Prostate gland (tissue), 2 donors: Measurements from ENCODE around the gene GRXCR1. TPM values are rescaled to one million over a fixed set of nuclear protein-coding genes. Genes with fewer than 3 reads are reported as not detected.
A peak's percentile ranks its signal among the peaks of the same experiment; 100 is the strongest.

ENCODE experiments used
- DNase-seq: peaks from one replicate; pipeline ENCODE4 v3.0.0-alpha.2; 2019; ENCODE audit warnings: low spot score
- H3K27ac ChIP-seq, 2 donors: fragments of 200-600 bp; sonication (generic); 2 replicates each; pipeline ENCODE4 v1.5.1; 2017 to 2019
- H3K27me3 ChIP-seq: fragments of 200-600 bp; sonication (generic); replicated peaks from 2 replicates; pipeline ENCODE4 v1.5.1; 2019; ENCODE audit not compliant: insufficient read depth
- H3K36me3 ChIP-seq, 2 donors: fragments of 200-600 bp; sonication (generic); 1 replicate in 1 of 2; 2 replicates in 1 of 2; pipeline versions ENCODE4 v1.5.1 to v1.8.1; 2017 to 2019
- H3K4me1 ChIP-seq: fragments of 200-600 bp; sonication (generic); replicated peaks from 2 replicates; pipeline ENCODE4 v1.5.1; 2019
- H3K4me3 ChIP-seq, 2 donors: fragments of 200-600 bp; sonication (generic); 2 replicates each; pipeline ENCODE4 v1.5.1; 2017 to 2019
- H3K9me3 ChIP-seq: fragments of 200-600 bp; sonication (generic); 2 replicates; pipeline ENCODE4 v1.5.1; 2017
- CTCF ChIP-seq, 4 experiments: fragments of 200-600 bp in 2 of 4; fragments of 450-650 bp in 2 of 4; sonication (generic) in 2 of 4; IDR thresholded peaks; 1 replicate in 3 of 4; 2 replicates in 1 of 4; pipeline ENCODE4 v1.5.1; 2016 to 2019; ENCODE audit warnings: antibody characterized with exemption in 4 of 4, mild to moderate bottlenecking in 2 of 4, moderate library complexity in 2 of 4
- POLR2A ChIP-seq: fragments of 450-650 bp; IDR thresholded peaks from one replicate; pipeline ENCODE4 v1.6.1; 2016; ENCODE audit warnings: antibody characterized with exemption, mild to moderate bottlenecking
- POLR2AphosphoS5 ChIP-seq: sonication (generic); formaldehyde crosslinking; IDR thresholded peaks from one replicate; pipeline ENCODE4 v1.6.1; 2017; ENCODE audit warnings: antibody characterized with exemption
- whole genome bisulfite sequencing: methylation state at CpG from one replicate; pipeline ENCODE4 v1.1.5; 2018; 5-methylcytosine and 5-hydroxymethylcytosine counted together
- intact Hi-C: fragments of 100-400 bp; cut with DNase I; formaldehyde crosslinking; loops from one replicate; pipeline ENCODE4 v1.14.2; 2022
- total RNA-seq, 2 donors: library from RNA; depleted of rRNA; stranded (reverse); fragments of >200 nt; gene quantifications; one replicate each; pipeline ENCODE4 v1.1.0, GENCODE V29; 2016

GRXCR1 gene
- total RNA-seq, 2 donors from 2014 or later: not detected

- 60% methylated on average over 1 of the region's 1 CpG for WGBS
- Histone ChIP-seq H3K4me3 (no peak overlapping the region), H3K36me3 (no peaks in the 10 kb centered on the region), H3K4me1 (no peaks in the 10 kb centered on the region), H3K9me3 (no peaks in the 10 kb centered on the region), H3K27me3 (no peaks in the 10 kb centered on the region), H3K27ac (no peak overlapping the region)
- DNase-seq: no peak
- intact Hi-C loops: no loop called here
- TF ChIP-seq POLR2A (no peak), POLR2AphosphoS5 (no peak), CTCF (IDR thresholded peaks at IDR 0.05) (no peak)
Measured at GRCh38 chr4:42953321-42953720, 60.8 kb downstream of the GRXCR1 start.

GRCh38 chr4:42954963-42955669, 62.6 kb downstream of the GRXCR1 start:
- H3K9me3 ChIP-seq: no peaks in the 10 kb centered on the region
- no peaks in the 10 kb centered on the region for H3K27me3 ChIP-seq
- TF ChIP-seq POLR2A (no peak), POLR2AphosphoS5 (no peak), CTCF (IDR thresholded peaks at IDR 0.05) (no peak)
- no peaks in the 10 kb centered on the region for H3K36me3 ChIP-seq
- H3K4me3 ChIP-seq: no peak overlapping the region
- intact Hi-C loops: no loop called here
- H3K4me1 ChIP-seq: no peaks in the 10 kb centered on the region
- 52% methylated on average over 10 of the region's 10 CpGs for WGBS
- peak; percentile 41 for DNase-seq
- H3K27ac ChIP-seq: no peak overlapping the region

- Histone ChIP-seq H3K27me3 (no peaks in the 10 kb centered on the region), H3K9me3 (no peaks in the 10 kb centered on the region), H3K27ac (no peak overlapping the region), H3K36me3 (no peaks in the 10 kb centered on the region), H3K4me1 (no peaks in the 10 kb centered on the region), H3K4me3 (no peak overlapping the region)
- no peak for DNase-seq
- intact Hi-C loops: no loop called here
- TF ChIP-seq POLR2A (no peak), POLR2AphosphoS5 (no peak), CTCF (IDR thresholded peaks at IDR 0.05) (no peak)
- 68% methylated on average over 5 of the region's 5 CpGs for WGBS
Measured at GRCh38 chr4:42955746-42956505, 63.4 kb downstream of the GRXCR1 start.

GRCh38 chr4:42965326-42965725, 72.8 kb downstream of the GRXCR1 start:
- no peaks in the 10 kb centered on the region for H3K27me3 ChIP-seq
- H3K27ac ChIP-seq: no peak overlapping the region
- intact Hi-C loops: no loop called here
- no peaks in the 10 kb centered on the region for H3K4me1 ChIP-seq
- DNase-seq: no peak
- H3K4me3 ChIP-seq: no peak overlapping the region
- H3K9me3 ChIP-seq: no peaks in the 10 kb centered on the region
- H3K36me3 ChIP-seq: no peaks in the 10 kb centered on the region
- 23% methylated on average over 2 of the region's 2 CpGs for WGBS
- TF ChIP-seq POLR2AphosphoS5 (no peak), CTCF (IDR thresholded peaks at IDR 0.05) (peak in 2 of 4 experiments; percentile 38 to 42)

GRCh38 chr4:42985976-42986375, 93.5 kb downstream of the GRXCR1 start:
- DNase-seq: no peak
- TF ChIP-seq POLR2AphosphoS5: no peak
- no peak for TF ChIP-seq POLR2A
- TF ChIP-seq CTCF (IDR thresholded peaks at IDR 0.05): no peak
- no peaks in the 10 kb centered on the region for H3K36me3 ChIP-seq
- H3K4me1 ChIP-seq: no peaks in the 10 kb centered on the region
- no peak overlapping the region for H3K4me3 ChIP-seq
- H3K27ac ChIP-seq: no peak overlapping the region
- H3K27me3 ChIP-seq: no peaks in the 10 kb centered on the region
- no peaks in the 10 kb centered on the region for H3K9me3 ChIP-seq
- intact Hi-C loops: no loop called here
